Activated T-helper 17 cell treated with anti-CD3 and anti-CD28 coated beads, Interleukin-2, amount 50 U/mL, for 72 hours (primary cell): ENCODE results near the gene TMEM11. TPM values are rescaled to one million over a fixed set of nuclear protein-coding genes. Genes with fewer than 3 reads are reported as not detected.

ENCODE experiments used
- ATAC-seq: fragments of 150-1000 bp; cut with Tn5 transposase; replicated peaks from 2 replicates; pipeline ENCODE4 v1.10.0; 2021; ENCODE audit warnings: mild to moderate bottlenecking, moderate library complexity
- H3K27ac Mint-ChIP-seq: one replicate; pipeline ENCODE4 v1.8.0; 2022; ENCODE audit warnings: mixed read lengths
- H3K27me3 Mint-ChIP-seq: one replicate; pipeline ENCODE4 v1.8.0; 2022; ENCODE audit warnings: mixed read lengths
- H3K36me3 Mint-ChIP-seq: one replicate; pipeline ENCODE4 v1.8.0; 2022; ENCODE audit warnings: low read depth, mild to moderate bottlenecking, mixed read lengths
- H3K4me1 Mint-ChIP-seq: one replicate; pipeline ENCODE4 v1.8.0; 2022; ENCODE audit warnings: mixed read lengths
- H3K4me3 Mint-ChIP-seq: one replicate; pipeline ENCODE4 v1.8.0; 2022; ENCODE audit warnings: mild to moderate bottlenecking, mixed read lengths
- H3K9me3 Mint-ChIP-seq: one replicate; pipeline ENCODE4 v1.8.0; 2022; ENCODE audit warnings: mixed read lengths
- total RNA-seq, 2 donors: library from RNA; stranded (reverse); gene quantifications; one replicate each; pipeline ENCODE4 v1.2.3, GENCODE V29; 2022

TMEM11 gene, protein sequence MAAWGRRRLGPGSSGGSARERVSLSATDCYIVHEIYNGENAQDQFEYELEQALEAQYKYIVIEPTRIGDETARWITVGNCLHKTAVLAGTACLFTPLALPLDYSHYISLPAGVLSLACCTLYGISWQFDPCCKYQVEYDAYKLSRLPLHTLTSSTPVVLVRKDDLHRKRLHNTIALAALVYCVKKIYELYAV
- 10 to 100 TPM; 14.3 to 28.5 TPM for total RNA-seq

- peak; percentile 97 for ATAC-seq
- no peaks in the 10 kb centered on the region for H3K27me3 Mint-ChIP-seq
- no peaks in the 10 kb centered on the region for H3K9me3 Mint-ChIP-seq
- peaks cover 14% of the 10 kb centered on the region for H3K4me1 Mint-ChIP-seq
- H3K36me3 Mint-ChIP-seq, result peaks cover 30% of the 10 kb centered on the region
- H3K27ac Mint-ChIP-seq, result peak within 1 kb of the TSS; percentile 92
- H3K4me3 Mint-ChIP-seq, result peak within 1 kb of the TSS; percentile 87
Observed at GRCh38 chr17:21214015-21214776, at the start of gene TMEM11. Gene TMEM11, minus strand, starts transcription at chr17:21214161. Its CDS starts 9 bp downstream, at chr17:21214152.

DNA sequence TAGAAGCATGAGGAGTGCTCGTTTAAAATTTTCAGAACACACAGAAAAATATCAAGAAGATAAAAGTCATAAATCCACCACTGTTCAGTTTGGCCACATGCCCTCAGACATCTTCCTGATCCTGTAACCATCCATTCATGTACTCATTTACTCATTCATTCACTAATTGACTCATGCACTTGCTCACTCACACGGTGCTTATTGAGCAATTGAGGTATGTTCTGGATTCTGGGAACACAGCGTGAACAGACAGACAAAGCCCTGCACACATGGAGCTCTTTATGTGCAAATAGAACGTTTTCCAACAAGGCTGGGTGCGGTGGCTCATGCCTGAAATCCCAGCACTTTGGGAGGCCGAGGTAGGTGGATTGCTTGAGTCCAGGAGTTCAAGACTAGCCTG lies 49.4 kb upstream of the TMEM11 start:
- Mint-ChIP-seq H3K9me3 (no peaks in the 10 kb centered on the region), H3K4me1 (peaks cover 9% of the 10 kb centered on the region), H3K4me3 (no peak overlapping the region), H3K36me3 (no peaks in the 10 kb centered on the region), H3K27ac (no peak overlapping the region), H3K27me3 (no peaks in the 10 kb centered on the region)
- peak; percentile 87 for ATAC-seq

- ATAC-seq, result no peak
- H3K27me3 Mint-ChIP-seq, result no peaks in the 10 kb centered on the region
- H3K4me1 Mint-ChIP-seq, result peaks cover 8% of the 10 kb centered on the region
- no peaks in the 10 kb centered on the region for H3K9me3 Mint-ChIP-seq
- no peaks in the 10 kb centered on the region for H3K36me3 Mint-ChIP-seq
- H3K27ac Mint-ChIP-seq, result no peak overlapping the region
- H3K4me3 Mint-ChIP-seq, result no peak overlapping the region
Observed at GRCh38 chr17:21262259-21262993, 48.5 kb upstream of the TMEM11 start.

DNA sequence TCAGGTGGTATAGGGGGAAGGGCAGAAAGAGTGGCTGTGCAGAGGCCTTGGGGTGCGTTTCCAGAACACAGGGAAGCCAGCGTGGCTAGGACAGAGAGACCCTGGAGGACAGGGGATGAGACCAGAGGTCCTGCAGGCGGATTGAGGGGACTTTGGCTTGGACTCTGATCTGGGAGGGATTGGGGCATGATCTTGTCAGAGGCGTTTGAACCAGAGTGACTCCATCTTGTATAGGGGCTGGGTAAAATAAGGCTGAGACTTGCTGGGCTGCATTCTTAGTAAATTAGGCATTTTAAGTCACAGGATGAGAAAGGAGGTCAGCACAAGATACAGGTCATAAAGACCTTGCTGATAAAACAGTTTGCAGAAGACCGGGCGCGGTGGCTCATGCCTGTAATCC lies 44.6 kb upstream of the TMEM11 start:
- Mint-ChIP-seq H3K9me3 (no peaks in the 10 kb centered on the region), H3K4me1 (peaks cover 8% of the 10 kb centered on the region), H3K27ac (no peak overlapping the region), H3K27me3 (no peaks in the 10 kb centered on the region), H3K4me3 (no peak overlapping the region), H3K36me3 (no peaks in the 10 kb centered on the region)
- ATAC-seq, result no peak

DNA sequence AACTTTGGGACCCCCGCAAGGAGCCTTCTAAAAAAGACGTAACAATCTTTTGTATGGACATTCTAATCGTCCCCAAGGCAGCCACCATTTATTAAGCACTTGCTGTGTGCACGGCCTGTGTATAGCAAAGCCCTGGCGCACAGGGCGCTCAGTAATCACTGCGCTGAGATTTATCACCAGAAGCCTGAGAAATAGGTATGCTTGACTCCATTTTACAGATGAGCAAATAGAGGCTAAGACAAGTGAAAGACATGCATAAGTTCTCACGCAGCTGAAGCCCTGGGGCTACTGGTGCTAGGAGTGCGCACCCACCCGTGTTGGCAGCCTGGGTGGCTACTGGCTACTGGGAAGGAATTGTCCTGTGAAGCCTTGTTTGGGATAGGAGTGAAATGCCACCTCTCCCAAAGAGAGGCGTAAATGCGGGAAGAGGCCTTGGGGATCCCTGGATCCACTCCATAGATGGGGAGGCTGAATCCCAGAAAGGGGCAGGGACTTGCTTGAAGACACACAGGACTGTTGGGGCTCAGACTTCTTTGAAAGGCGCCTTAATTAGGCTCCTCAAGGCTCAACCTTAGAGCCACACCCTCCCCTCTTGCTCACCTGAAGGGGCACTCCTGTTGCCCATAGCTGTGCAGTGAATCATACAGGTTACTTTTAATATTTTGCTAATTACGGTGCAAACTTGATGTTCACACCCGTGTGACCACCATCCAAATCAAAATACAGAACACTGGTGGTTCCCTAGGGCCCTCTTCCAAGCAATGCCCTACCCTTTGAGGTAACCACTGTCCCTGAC lies 39.9 kb upstream of the TMEM11 start:
- Mint-ChIP-seq H3K4me3 (peak overlapping the region; percentile 82), H3K4me1 (peaks cover 4% of the 10 kb centered on the region), H3K27ac (peak overlapping the region; percentile 42), H3K27me3 (no peaks in the 10 kb centered on the region), H3K36me3 (no peaks in the 10 kb centered on the region), H3K9me3 (no peaks in the 10 kb centered on the region)
- ATAC-seq, result peak; percentile 26

DNA sequence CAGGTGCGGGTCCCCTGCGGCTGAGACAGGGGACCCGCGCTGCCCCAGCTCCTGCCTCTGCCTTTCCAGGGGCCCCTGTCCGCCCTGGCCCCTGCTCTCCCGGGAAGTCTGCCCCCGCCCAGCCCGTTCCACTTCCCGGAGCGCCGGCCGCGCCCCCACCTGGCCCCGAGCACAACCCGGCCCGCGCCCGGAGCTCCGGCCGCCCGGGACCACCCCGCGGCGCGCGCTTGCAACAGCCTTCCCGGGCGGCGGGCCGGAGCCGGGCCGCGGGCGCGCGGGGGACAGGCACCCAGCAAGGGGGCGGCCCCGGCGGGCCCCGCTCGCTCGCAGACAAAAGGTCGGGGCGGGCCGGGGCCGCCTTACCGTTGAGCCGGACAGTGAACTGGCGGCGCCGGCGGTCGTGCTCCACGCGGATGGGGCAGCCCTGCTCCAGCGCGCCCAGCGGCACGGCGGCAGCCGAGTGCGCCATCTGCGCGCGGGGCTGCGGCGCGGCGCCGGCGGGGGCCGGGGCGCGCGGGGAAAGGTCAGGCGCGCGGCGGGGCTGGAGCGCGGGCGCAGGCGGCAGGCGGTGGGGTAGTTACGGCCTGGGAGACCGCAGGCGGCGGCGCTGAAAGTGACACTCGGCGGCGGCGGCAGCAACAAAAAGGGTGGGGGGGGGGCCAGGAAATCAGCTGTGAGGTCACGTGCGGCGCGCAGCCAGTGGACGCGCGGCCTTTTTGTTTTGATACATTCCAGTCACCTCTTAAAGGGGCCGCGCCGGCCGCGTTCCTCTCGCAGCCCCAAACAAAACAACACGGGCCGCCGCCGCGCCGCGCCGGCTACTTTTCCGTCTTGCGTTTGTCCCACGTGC lies 39.1 kb upstream of the TMEM11 start, which contains the start of gene NATD1:
Gene NATD1 (minus strand): TSS at position 615 of the 850 bp plus-strand sequence. CDS start 146 bp downstream, at position 469.
- peak; percentile 91 for ATAC-seq
- no peaks in the 10 kb centered on the region for H3K9me3 Mint-ChIP-seq
- peak within 1 kb of the TSS; percentile 42 for H3K27ac Mint-ChIP-seq
- H3K4me1 Mint-ChIP-seq, result no peaks in the 10 kb centered on the region
- no peaks in the 10 kb centered on the region for H3K36me3 Mint-ChIP-seq
- H3K27me3 Mint-ChIP-seq, result no peaks in the 10 kb centered on the region
- peak within 1 kb of the TSS; percentile 82 for H3K4me3 Mint-ChIP-seq

- no peaks in the 10 kb centered on the region for H3K9me3 Mint-ChIP-seq
Observed at GRCh38 chr17:21252289-21252795, 38.4 kb upstream of the TMEM11 start.

DNA sequence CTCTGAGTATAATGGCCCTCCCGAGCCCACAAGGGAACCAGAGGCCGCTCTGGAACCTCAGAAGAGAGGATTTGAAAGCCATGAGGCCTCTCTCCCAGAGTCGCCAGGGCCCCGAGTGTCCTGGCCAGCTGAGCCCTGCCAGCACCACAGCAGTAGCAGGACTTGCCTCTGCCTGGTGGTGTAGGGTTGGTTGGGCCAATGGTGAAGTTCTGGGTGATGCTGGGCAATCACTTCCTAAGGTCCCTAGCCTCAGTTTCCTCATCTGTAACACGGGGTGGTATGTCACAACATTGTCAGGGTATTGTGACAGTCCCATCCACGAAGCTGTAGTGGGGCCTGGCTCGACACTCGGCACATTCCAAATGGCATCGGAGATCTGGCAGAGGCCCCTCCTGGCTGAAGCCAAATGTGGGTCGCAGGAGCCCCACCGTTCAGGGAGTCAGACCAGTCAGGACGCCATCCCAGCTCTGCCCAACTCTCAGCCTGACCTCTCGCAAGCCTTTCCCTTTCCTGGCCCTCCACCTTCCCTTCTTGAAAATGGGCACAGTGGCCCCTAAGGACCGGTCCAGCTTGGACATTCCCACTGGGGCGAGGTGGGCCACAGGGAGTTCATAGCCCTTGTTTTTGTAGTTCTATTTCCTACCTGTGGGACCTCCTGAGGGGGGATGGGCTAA lies 37.5 kb upstream of the TMEM11 start:
- H3K27ac Mint-ChIP-seq, result no peak overlapping the region
- H3K4me1 Mint-ChIP-seq, result no peaks in the 10 kb centered on the region
- no peaks in the 10 kb centered on the region for H3K9me3 Mint-ChIP-seq
- H3K36me3 Mint-ChIP-seq, result no peaks in the 10 kb centered on the region
- no peak overlapping the region for H3K4me3 Mint-ChIP-seq
- H3K27me3 Mint-ChIP-seq, result no peaks in the 10 kb centered on the region
- ATAC-seq, result no peak

More at GRCh38 chr17:21252289-21252795, 38.4 kb upstream of the TMEM11 start:
- Mint-ChIP-seq H3K4me3 (peak overlapping the region; percentile 69), H3K36me3 (no peaks in the 10 kb centered on the region), H3K4me1 (no peaks in the 10 kb centered on the region), H3K27me3 (no peaks in the 10 kb centered on the region), H3K27ac (no peak overlapping the region)
- no peak for ATAC-seq

- Mint-ChIP-seq H3K9me3 (no peaks in the 10 kb centered on the region), H3K27me3 (no peaks in the 10 kb centered on the region), H3K27ac (no peak overlapping the region), H3K4me1 (no peaks in the 10 kb centered on the region), H3K4me3 (no peak overlapping the region), H3K36me3 (no peaks in the 10 kb centered on the region)
- no peak for ATAC-seq
Observed at GRCh38 chr17:21250854-21251253, 36.9 kb upstream of the TMEM11 start.

DNA sequence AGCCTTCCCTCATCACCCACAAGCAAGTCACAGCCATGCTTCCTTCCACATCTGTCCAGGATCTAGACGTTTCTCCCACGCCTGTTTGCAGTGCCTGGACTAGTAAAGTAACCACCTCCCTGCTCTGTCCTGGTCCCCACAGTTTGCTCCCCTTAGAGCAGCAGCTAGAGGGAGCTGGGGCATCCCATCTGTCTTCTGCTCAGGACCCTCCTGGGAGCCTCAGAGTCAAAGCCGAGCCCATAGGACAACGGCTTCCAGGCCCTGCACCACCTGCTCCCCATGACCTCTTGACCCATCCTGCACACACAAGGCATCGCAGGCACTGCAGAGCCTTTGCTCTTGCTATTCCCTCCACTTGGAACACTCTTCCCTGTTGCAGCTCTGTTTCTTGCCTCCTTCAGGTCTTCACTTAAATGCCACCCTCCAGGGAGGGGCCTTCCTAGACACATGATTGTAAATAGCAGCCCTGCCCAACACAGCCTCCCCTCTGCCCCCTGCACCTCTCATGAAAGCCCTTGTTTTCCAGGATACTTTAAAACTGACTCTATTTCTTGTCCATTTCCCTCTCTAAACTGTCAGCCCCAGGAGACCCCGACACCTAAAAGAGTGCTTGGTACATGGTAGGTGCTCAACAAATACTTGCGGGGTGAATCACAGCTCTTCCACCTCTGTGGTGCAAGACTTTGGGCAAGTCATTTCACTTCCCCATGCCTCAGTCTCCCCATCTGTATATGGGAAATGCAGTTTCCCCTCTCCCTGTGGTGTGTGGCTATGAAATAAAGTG lies 36.2 kb upstream of the TMEM11 start:
- no peak overlapping the region for H3K4me3 Mint-ChIP-seq
- H3K9me3 Mint-ChIP-seq, result no peaks in the 10 kb centered on the region
- no peaks in the 10 kb centered on the region for H3K36me3 Mint-ChIP-seq
- H3K27ac Mint-ChIP-seq, result peak overlapping the region; percentile 9
- no peak for ATAC-seq
- no peaks in the 10 kb centered on the region for H3K4me1 Mint-ChIP-seq
- no peaks in the 10 kb centered on the region for H3K27me3 Mint-ChIP-seq

DNA sequence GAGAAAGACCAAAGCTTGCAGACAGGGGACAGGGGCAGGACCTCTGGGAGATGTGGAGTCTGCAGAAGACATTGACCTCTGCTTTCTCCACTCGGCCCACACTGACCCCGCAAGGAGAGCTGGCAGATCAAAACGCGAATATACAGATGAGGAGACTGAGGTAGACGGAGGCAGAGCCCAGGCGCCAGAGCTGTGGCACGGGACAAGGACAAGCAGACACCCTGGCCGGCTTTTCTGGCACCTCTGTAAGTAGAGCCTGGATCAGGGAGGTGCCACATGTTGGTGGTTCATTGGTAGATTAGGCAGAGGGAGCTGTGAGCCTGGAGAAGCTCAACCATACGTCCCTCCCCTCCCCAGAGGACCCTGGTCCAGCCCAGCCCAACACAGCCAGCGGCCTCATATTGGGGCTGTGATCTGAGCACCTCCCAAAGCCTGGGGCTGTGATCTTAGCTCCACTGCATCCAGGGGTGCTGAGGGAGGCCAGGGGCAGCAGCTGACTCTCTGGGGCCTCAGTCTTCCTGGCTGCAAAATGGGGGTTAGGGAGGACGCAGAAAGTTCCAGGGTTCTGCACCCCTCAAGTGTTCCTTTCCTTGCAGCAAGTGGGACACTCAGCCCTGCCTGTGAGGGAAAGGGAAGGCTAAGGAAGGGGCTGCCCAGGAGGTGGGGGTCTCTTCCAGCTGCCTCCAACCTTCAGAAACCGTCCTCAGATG lies 35.3 kb upstream of the TMEM11 start:
- Mint-ChIP-seq H3K36me3 (no peaks in the 10 kb centered on the region), H3K9me3 (no peaks in the 10 kb centered on the region)

GRCh38 chr17:21248500-21248899 lies 34.5 kb upstream of the TMEM11 start:
- Mint-ChIP-seq H3K36me3 (no peaks in the 10 kb centered on the region), H3K4me3 (no peak overlapping the region)

More for the DNA sequence above, 35.3 kb upstream of the TMEM11 start:
- Mint-ChIP-seq H3K27me3 (no peaks in the 10 kb centered on the region), H3K27ac (no peak overlapping the region), H3K4me3 (no peak overlapping the region), H3K4me1 (no peaks in the 10 kb centered on the region)
- ATAC-seq, result no peak

More at GRCh38 chr17:21248500-21248899, 34.5 kb upstream of the TMEM11 start:
- Mint-ChIP-seq H3K9me3 (no peaks in the 10 kb centered on the region), H3K4me1 (no peaks in the 10 kb centered on the region), H3K27me3 (no peaks in the 10 kb centered on the region), H3K27ac (no peak overlapping the region)
- ATAC-seq, result no peak
